ENCODE measurements around the gene ATL1. TPM values are rescaled to one million over a fixed set of nuclear protein-coding genes. Genes with fewer than 3 reads are reported as not detected.

ATL1 gene
- total and polyA plus RNA-seq, 2 of the 8 experiments (the other 6 are each of a cell fraction or from before 2014, with no cell fraction given): 4.0 to 5.9 TPM

DNA sequence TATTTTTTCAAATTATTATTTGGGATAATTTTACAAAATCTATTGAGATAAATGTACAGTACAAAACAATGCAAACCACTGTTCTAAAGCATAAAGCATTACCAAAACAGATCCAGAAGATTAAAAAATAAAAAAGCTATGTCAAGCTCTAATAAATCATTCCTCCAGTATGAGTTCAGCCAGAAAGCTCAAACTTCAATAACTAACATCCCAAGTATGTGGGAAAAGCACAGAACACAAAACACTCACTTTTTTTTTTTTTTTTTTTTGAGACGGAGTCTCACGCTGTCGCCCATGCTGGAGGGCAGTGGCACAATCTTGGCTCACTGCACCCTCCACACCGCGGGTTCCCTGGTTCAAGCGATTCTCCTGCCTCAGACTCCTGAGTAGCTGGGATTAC is 96.8 kb downstream of the ATL1 start (continued):
- TF ChIP-seq, protein P1, sequence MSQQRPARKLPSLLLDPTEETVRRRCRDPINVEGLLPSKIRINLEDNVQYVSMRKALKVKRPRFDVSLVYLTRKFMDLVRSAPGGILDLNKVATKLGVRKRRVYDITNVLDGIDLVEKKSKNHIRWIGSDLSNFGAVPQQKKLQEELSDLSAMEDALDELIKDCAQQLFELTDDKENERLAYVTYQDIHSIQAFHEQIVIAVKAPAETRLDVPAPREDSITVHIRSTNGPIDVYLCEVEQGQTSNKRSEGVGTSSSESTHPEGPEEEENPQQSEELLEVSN (IDR thresholded peaks at IDR 0.05): no peak
- TF ChIP-seq JUN (IDR thresholded peaks at IDR 0.05; ENCODE audit: low read depth, low read length) (no peak), TBP (IDR thresholded peaks at IDR 0.05; ENCODE audit: low read depth, low read length) (no peak), EP300 (IDR thresholded peaks at IDR 0.05; ENCODE audit: borderline replicate concordance in 1 of 2, low read depth in 2 of 2, low read length in 2 of 2) (no peak)

Measured in H1 (cell line).